NCI-H2081 (cell line): ENCODE data around the gene NEK10.

Experiments used
- DNase-seq, 2 experiments: peaks; one replicate each; lab custom pipeline; 2025; lab: John Stamatoyannopoulos, UW

The NEK10 gene

DNA sequence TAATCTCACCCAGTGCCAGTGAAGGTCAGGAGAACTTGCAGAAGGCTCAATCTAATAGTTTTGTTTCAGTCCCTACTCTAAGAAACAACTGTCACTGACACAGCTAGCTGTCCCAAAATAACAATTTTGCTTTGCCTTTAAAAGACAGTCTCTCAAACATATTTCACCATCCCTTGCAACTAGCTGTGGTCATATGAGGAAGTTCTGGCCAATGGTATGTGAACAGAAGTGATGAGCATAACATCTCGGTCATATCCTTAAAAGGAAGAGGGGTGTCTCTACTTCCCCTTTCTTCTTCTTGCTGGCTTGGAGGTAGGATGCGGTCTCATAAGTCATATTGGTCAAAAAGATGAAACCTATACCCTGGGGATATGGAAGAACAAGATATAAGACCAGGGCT, 198.1 kb downstream of the NEK10 start:
- no peak for DNase-seq

DNA sequence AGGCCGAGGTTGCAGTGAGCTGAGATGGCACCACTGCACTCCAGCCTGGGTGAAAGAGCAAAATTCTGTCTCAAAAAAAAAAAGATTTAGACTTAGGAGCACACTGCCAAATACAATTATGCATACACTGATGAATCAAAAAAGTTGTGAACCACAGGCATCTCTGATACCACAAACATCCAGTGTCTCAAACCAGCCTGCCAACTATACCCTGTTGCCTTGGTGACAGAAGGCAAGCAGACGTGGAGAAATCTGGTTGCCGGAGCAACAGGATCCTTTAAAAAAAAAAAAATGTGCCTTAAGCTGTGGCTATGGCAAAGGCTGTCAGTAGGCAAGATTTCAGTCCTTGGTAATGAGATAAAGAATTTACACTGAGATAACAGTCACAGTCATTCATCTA, 202.3 kb downstream of the NEK10 start:
- no peak for DNase-seq

DNA sequence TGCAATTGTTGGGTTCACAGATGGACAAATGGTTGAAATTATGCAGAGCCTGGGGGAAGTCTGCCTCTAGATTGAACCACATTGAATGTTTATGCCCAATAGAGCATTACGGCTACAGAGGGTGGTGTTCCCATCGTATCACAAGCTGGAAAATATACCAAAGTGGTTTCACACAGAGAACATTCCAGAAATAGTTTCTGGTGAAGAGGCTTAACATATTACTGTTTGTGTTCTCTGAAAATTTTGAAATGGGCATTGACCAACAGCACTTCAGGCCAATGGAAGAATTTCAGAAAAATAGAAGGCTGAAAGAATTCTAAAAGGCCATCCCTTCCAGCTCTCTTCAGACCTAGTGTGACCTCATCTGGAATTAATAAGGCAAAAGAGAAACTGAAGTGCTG, 203.9 kb downstream of the NEK10 start:
- DNase-seq: no peak

DNA sequence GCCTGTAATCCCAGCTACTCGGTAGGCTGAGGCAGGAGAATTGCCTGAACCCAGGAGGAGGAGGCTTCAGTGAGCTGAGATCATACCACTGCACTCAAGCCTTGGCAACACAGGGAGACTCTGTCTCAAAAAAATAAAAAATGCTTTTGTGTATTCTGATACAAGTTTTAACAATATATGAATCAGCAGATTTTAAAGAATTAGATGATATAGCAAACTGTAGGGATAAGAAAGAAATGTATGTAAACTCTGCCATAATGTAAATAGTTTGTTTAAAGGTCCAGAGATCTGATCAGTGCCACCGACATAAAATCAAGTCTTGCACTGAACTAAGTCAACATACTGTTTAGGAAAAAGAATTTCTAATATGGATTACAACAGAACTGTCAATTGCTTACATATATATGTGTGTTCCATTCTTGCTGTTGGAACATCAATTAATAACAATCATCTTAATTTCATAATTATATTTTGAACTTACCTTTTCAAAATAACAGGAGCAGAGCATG, 208.3 kb downstream of the NEK10 start:
- DNase-seq: no peak

DNA sequence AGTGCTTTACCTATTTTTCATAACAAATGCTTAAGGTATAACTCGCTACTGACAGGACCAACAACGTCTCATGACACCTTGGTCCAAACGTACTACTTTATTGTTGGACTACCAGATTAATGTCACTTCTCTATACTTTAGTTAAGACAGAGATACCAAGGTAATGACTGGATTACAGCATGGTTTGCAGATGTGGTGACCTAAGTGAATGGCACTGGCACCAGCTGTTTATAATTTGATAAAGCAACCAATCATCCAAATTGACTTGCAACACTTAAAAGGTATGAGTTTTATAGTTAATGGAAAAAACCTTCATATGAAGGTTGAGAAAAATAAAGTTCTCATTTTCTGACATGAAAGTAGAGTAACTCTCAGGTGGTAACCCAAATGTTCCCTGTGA, 209.0 kb downstream of the NEK10 start:
- DNase-seq: no peak

DNA sequence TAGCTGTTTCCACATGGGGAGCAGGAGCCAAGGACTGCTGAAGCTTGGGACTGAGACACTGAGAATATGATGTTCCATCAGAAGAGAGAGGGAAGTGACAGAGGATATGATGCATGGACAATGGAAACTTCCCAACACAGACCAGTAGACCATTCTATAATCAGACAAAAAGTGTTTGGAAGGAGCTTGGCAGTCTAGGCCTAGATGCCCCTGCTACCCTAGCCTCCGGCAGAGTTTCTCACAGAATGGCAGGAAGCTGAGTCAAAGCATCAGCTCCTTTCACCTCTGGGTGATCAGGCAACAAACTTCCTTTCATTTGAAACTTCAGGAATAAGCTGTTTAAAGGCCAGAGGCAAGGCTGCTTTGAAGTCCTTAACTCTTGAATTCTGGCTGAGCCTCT, 222.0 kb downstream of the NEK10 start:
- no peak for DNase-seq

DNA sequence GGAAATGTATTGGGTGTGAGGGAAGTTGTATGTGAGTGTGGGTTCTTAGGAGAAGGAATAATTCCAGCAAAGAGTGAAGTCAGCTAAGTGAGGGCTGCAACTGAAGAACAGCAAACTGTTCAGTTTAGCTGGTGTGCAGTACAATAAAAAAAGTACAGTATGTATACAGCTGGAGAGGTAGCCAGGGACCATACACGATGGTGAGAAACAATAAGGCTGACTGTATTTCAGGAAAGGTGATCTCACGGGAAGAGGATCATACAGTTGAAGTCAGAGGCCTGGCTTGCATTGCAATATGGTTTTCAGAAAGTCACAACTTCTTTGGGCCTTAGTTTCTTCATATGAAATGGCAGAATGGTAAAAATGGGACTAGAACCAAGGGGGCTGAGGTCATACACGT, 222.4 kb downstream of the NEK10 start:
- no peak for DNase-seq

DNA sequence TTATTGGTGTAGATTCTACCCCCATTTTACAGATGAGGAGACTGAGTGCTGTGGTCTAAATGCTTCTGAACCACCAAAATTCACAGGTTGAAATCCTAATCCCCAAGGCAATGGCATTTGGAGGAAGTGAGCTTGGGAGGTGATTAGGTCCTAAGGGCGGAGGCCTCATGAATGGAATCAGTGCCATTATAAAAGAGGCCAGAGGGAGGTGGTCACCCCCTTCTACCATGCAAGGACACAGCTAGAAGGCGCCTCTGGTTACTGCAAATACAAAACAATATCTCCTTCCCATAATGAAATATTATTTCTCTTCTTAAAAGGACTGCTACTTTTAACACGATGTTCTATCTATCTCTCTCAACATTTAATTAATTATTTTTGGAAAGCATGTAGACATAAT, 223.5 kb downstream of the NEK10 start:
- no peak for DNase-seq

DNA sequence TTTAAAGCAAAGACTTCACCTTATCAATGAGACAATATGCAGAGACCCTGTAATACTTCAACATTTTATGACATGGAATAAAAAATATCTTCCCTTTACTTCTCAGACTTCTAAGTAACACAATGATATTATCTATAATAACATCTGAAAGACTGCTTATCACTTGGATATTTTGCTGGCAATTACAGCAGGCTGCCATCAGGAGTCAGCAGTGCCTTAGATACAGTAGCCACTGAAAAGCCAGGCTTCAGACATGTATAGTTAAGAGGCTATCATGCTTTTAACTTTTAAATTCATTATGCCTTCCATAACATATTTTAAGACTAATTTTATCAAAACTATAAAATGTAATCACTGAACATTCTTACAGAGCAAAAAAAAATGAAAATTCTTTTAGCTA, 227.5 kb downstream of the NEK10 start:
- no peak for DNase-seq

DNA sequence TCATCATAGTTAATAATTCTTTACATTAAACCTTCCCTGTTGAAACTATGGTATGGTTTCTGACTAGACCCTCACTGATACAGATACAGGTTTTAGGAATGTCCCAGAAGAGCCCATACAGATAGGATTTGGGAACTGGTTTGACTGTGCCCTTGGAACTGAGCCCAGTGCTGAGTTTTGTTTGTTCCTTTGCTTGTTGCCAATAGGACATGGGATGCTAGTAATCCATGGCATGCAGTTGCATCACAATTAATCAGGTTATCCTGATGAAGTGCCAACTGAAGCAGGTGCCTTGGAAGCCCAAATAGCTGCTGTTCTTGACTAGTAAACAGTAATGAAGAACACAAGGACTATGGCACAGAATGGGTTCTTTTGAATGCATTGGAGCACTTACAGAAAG, 230.6 kb downstream of the NEK10 start:
- DNase-seq: no peak

DNA sequence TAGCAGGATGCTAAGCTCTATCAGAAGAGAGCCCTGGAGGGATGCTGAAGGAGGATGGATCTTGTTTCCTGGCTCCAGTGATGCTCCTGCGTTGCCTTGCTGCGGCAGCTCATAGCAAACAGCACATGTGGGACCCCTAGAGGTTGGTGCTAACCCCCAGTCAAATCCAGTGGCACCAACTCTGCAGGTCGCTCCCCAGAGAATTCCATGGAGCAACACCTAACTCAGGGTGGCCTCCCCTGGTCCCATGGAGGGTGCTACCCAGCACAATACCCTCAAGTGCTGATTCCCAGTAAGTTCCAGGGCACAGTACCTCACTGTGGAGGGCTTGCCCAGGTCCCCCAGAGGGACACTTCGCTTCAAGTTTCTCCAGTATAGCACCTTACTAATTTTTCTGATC, 231.2 kb downstream of the NEK10 start:
- DNase-seq: no peak

DNA sequence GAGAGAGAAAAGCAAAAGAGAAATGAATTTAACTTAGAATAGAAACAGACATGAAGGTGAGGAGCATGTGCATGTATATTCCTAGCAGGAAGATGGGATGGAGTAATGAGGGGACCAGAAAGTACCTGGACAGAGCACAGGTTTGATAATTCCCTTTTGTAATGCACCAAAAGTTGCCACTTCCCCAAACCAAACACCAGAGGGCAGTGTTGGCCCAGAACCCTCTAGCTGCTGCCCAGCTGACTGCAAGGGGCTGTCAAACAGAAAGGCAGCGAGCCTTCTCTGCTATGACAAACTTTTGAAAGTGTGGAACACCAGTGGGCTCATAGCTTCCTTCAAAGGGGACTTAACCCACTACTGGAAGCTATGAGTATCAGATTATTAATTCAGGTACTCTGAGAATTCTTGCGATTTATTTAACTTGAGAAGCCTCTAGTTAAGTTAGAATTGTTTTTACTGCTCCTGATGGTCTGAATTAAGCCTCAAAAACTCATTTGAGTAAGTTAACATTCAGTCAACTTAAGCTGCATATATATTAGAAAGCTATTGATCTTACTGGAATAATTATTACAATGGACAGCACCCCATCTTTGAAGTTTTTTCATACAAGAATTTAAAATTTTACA, 234.9 kb downstream of the NEK10 start:
- peak; percentile 36 to 57 for DNase-seq

DNA sequence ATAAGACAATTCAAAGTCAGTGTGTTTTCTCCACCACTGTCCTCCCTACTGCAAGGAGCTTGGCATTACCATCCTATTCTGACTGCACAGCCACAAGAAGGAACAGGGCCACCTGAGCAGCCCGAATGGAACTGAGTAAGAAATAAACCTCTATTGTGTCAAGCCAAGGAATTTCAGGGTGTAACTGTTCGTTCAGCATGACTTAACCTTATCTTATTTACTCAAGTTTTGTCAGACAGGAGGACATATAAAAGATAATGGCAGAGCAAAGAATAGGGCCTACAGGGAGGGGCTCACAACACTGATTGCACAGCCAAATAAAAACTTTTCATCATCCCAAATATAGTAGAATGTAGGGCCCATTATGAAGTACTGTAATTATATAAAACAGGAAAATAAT, 236.1 kb downstream of the NEK10 start:
- no peak for DNase-seq

DNA sequence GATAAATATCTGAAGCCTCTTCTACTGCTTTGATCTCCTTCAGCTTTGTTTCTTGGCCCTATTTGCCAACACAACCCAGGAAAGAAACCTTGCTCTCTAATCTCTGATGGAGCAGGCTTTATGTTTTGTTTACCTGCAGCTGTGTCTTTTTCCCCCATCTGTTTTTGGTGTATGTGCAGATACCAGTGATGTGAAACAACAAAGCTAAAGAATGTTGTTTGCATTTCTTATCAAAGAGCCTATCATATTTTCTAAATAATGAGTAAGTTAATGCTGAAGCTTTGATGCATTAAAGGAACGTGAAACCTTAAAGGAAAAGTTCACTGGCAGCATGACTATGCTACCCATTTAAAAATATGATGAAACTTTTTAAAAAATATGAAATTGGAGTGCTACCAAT, 238.4 kb downstream of the NEK10 start:
- no peak for DNase-seq

DNA sequence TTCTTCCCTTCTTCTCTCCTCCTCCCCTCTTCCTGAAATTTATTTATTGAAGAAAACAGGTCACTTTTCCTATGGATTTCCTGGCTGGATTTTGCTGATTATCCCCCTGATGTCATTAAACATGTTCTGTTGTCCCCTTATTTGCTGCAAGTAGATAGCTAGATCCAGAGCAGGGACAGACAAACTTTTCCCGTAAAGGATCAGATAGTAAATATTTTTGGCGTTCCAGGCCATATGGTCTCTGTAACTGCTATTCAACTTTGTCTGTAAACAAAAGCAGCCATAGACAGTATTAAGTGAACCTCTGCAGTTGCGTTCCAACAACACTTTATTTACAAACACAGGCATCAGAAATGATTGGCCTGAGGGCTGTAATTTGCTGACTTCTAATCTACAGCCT, 241.3 kb downstream of the NEK10 start:
- DNase-seq: no peak

DNA sequence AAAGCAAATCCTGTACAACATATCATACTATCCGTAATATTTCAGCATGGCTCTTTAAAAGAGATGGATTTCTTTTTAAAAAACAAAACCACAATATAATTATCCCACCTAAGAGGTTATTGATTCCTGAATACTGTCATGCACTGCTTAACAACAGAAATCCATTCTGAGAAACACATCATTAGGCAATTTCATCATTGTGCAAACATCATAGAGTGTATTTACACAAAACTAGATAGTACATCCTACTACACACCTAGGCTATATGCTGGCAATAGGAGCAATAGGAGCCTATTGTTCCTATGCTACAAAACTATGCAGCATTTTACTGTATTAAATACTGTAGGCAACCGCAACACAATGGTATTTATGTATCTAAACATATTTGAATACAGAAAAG, 242.0 kb downstream of the NEK10 start:
- peak; percentile 3 to 74 for DNase-seq

DNA sequence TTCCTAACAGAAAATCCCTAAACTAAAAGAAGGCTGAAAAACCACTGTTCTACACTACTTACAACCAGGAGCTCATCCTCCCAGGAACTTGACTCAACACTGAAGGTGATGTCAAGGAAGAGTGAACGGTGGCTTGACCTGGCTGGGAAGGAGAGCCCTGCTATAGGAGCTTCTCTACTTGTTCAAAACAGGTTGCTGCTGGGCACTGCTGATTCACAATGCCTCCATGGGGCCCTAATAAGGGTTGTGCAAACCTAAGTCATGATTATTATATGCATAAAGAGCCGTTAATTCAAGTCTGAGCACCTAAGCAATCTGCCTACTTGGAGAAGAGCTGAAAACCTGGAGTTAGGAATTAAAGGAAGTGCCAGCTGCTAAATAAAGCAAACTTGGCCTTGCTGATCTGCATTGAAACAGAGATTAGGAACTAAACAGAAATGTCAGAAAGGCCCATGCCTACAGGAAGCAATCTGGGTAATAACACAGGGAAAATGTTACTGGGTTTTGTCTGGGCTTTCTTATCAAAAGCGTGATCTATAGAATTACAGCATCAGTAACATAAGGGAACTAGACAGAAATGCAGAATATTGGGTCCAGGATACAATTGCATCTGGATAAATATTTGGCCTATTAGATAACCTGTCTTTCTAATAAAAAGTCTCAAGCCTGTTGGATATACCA, 243.2 kb downstream of the NEK10 start:
- peak in 1 of 2 experiments; percentile 21 for DNase-seq

DNA sequence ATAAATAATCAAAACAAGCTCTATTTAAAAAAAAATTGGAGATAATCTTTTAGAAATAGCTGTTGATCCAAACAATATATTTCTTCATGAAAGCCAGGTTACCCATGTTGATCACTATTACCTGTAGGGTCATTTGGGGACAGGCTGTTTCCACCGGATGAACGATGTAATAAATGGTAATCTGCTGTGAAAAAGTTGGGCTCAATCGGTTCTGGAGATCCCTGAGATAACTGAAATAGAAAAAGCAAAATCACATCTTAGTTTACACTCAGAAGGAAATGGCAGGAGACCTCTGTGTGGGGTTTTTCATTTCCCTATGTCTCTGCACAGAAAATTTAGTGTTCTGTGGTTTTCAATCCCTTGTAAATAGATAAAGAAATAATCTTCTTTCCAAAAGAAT, 249.5 kb downstream of the NEK10 start:
- DNase-seq: no peak

DNA sequence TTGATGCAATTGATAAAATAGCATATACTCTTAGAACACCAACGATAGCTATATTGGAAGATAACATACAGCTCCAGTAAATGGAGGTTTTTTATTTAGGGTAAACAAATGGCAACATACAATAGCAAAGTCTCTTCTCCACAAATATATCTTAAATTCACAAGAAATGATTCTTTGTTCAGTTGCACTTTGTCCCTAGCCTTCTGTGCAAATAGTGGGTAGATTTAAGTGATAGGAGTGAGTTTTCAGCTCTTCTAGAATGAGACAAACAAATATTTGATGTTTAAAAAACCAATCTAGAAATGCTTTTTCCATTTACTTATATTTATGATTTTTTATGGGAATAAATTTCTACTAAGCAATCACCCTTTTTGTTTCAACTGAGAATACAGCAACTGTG, 253.8 kb downstream of the NEK10 start:
- DNase-seq: no peak

DNA sequence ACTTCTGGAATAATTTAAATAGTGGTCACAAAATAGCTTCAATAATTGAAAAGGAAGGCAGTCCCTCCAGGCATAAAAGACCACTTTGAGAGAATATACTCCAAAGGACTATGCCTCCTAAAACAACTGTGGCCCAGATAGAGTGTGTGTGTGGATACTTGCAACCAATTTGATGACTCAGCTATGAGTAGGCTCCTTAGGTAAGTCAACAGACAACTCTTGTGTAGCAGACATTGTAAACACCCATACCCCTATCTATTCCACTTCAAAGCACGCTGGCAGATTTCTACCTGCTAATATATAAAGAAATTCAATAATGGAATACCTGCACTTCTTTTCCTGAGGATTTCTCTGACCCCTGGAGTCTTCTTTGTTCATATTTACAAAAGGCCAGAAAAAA, 254.5 kb downstream of the NEK10 start:
- DNase-seq: no peak

DNA sequence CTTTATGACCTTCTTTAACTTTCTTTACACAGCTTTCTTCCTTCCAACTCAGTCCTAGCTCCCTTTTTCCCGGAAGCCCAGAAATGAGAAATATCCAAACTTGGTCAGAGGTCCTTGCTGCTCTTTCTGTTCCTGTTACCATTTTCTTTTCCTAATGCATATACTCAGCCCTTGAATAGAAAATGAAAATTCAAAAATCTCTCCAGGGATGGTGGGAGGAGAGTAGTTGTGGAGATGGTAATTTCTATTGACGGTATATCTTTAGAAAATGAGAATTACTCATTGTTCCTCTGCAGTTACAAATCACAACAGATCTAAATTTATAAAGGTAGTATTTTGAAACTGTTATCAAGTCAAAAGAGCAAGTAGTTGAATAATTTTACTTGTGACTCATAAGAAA, 255.1 kb downstream of the NEK10 start:
- no peak for DNase-seq

DNA sequence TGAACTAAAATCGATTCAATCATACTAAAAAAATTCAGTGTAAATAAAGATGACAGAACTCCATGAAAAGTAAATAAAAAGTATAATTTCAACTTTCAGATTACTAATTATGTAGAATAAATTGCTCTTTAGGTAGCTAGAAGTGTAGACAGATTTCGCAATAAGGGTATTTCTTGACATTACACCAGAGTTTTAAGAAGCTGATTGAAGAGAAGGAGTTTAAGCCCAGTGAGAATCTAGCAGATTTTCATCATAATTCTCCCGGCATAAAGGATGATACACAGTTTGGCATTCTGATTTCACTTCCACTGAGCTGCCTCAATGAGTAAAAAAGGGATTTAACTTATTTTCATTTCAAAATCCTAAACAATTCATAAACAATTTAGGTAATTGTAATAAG, 259.2 kb downstream of the NEK10 start:
- DNase-seq: no peak

DNA sequence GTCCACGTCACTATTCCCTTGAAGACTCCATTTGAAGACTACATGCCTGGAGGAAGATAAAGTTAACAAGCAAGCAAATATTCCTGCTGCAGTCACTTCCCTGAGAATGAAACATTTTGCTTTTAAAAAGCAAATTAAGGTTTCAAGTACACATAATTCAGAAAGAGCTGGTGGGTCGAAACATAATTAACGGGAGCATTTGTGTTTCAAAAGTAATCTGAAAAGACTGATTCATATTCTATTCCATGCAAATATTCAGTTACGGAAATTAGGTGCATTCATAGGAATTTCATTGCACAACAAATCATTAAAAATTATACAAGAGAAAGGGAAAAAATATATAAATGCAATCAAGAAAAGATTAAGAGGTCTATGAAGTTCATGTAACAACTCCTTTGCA, 260.9 kb downstream of the NEK10 start:
- no peak for DNase-seq

DNA sequence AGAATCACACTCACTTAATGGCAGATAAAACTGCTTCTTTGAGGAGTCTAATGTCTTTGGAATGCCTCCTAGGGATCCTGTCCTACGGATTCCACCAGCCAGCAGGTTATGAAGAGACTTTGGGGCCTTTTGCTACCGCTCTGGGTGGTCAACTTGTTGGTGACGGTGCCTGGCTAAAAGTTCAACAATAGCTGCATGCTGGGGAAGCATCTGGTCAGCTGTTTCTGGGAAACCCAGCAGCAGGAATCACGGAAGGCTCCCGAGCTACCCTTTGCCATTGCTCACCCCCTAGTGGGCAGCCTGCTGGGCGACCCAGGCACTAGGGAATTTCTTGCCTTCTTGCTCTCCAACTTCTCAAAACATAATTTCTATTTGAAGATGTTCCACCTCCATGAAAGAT, 263.3 kb downstream of the NEK10 start:
- DNase-seq: no peak
